Right lobe of liver (tissue), 6 donors: ENCODE results near the gene FXYD1. TPM values are rescaled to one million over a fixed set of nuclear protein-coding genes. Genes with fewer than 3 reads are reported as not detected.

Experiments
- ATAC-seq, 4 donors: fragments of 200-7000 bp; cut with Tn5 transposase; one replicate each; pipeline ENCODE4 v1.9.1; 2020; ENCODE audit warnings: mild to moderate bottlenecking in 4 of 4, moderate library complexity in 4 of 4
- DNase-seq, 3 donors: peaks; one replicate each; pipeline ENCODE4 v3.0.0-alpha.2; 2020
- H3K27ac ChIP-seq, 3 donors: fragments of 200-600 bp; one replicate each; pipeline ENCODE4 v1.8.0; 2022
- H3K27me3 ChIP-seq, 2 donors: fragments of 200-600 bp; one replicate each; pipeline ENCODE4 v1.8.0; 2022
- H3K36me3 ChIP-seq, 4 donors: fragments of 200-600 bp; sonication (generic) in 1 of 4; one replicate each; pipeline versions ENCODE4 v1.5.1 to v1.8.0; 2017 to 2022; ENCODE audit warnings: control low read depth in 1 of 4
- H3K4me1 ChIP-seq, 4 donors: fragments of 200-600 bp; sonication (generic) in 1 of 4; one replicate each; pipeline versions ENCODE4 v1.5.1 to v1.8.0; 2017 to 2022; ENCODE audit warnings: control low read depth in 1 of 4
- H3K4me3 ChIP-seq, 3 donors: fragments of 200-600 bp; one replicate each; pipeline ENCODE4 v1.8.0; 2022
- H3K9me3 ChIP-seq, 4 donors: fragments of 200-600 bp; sonication (generic) in 1 of 4; one replicate each; pipeline versions ENCODE4 v1.5.1 to v1.8.0; 2017 to 2022; ENCODE audit warnings: control low read depth in 1 of 4
- CTCF ChIP-seq, 4 donors: fragments of 200-600 bp in 3 of 4; fragments of 450-650 bp in 1 of 4; IDR thresholded peaks; one replicate each; pipeline versions ENCODE4 v1.5.1 to v1.8.0; 2016 to 2022; ENCODE audit warnings: antibody characterized with exemption in 4 of 4, mild to moderate bottlenecking in 2 of 4
- POLR2A ChIP-seq: fragments of 450-650 bp; IDR thresholded peaks from one replicate; pipeline ENCODE4 v1.6.1; 2017; ENCODE audit warnings: antibody characterized with exemption, mild to moderate bottlenecking
- WGBS: methylation state at CpG from one replicate; pipeline ENCODE4 v1.1.6; 2018; ENCODE audit warnings: low coverage, low lambda C conversion rate; ENCODE audit not compliant: insufficient coverage; ENCODE audit errors: missing lambda C conversion rate; 5-methylcytosine and 5-hydroxymethylcytosine counted together
- intact Hi-C, 2 donors: fragments of 100-400 bp; cut with DNase I; formaldehyde crosslinking; loops; one replicate each; pipeline versions ENCODE4 v1.11.2 to v1.14.1; 2022
- total RNA-seq, 6 experiments: library from RNA; depleted of rRNA in 2 of 6; stranded (reverse); fragments of >200 nt in 2 of 6; fragmentation: NEBNext Ultra II Directional in 3 of 6; extraction: Animal tissue kit (Norgen Biotek cat#: 25700) in 3 of 6; gene quantifications; one replicate each; pipeline versions ENCODE4 v1.1.0 to v1.2.4, GENCODE V29; 2016 to 2023
- donor health status: DM: no; HTN: yes; CAD: no.
- donor health status: DM: no; HTN: no; CAD: no.
- donor health status: DM: no; HTN: no; CAD: no.
- donor health status: DM: no; HTN: yes; CAD: no.
- donor health status: DM: no; HTN: yes; CAD: no.

The FXYD1 gene
- total RNA-seq, 6 experiments from 2014 or later: 38.9 to 263 (median 140) TPM

- no peak for TF ChIP-seq CTCF (IDR thresholded peaks at IDR 0.05)
- no peak for TF ChIP-seq POLR2A
- H3K9me3 ChIP-seq: no peaks in the 10 kb centered on the region
- intact Hi-C loops: no loop called here
- ATAC-seq (peak in 1 of 4 donors; percentile 58), DNase-seq (no peak)
- H3K27ac ChIP-seq: no peak overlapping the region
- no peak overlapping the region for H3K4me3 ChIP-seq
- no peaks in the 10 kb centered on the region for H3K27me3 ChIP-seq
- H3K36me3 ChIP-seq: no peaks in the 10 kb centered on the region
- 66% methylated on average over 17 of the region's 31 CpGs for WGBS
- H3K4me1 ChIP-seq: peaks cover 0 to 11% (median 5%) of the 10 kb centered on the region in 4 donors
Measured at GRCh38 chr19:35130761-35131720, 7.6 kb upstream of the FXYD1 start.

GRCh38 chr19:35132254-35132653, 6.4 kb upstream of the FXYD1 start:
- no peak for ATAC-seq
- no peaks in the 10 kb centered on the region for H3K27me3 ChIP-seq
- H3K4me1 ChIP-seq: peaks cover 0 to 20% (median 9%) of the 10 kb centered on the region in 4 donors
- H3K9me3 ChIP-seq: no peaks in the 10 kb centered on the region
- H3K27ac ChIP-seq: no peak overlapping the region
- DNase-seq: no peak
- TF ChIP-seq CTCF (IDR thresholded peaks at IDR 0.05): no peak
- TF ChIP-seq POLR2A: no peak
- H3K4me3 ChIP-seq: no peak overlapping the region
- no peaks in the 10 kb centered on the region for H3K36me3 ChIP-seq
- intact Hi-C loops: no loop called here

- WGBS: 90% methylated on average over 2 of the region's 11 CpGs
- H3K9me3 ChIP-seq: no peaks in the 10 kb centered on the region
- no peaks in the 10 kb centered on the region for H3K36me3 ChIP-seq
- H3K4me3 ChIP-seq: no peak overlapping the region
- no peaks in the 10 kb centered on the region for H3K27me3 ChIP-seq
- DNase-seq: no peak
- H3K27ac ChIP-seq: no peak overlapping the region
- H3K4me1 ChIP-seq: peaks cover 0 to 36% (median 9%) of the 10 kb centered on the region in 4 donors
- intact Hi-C loops: no loop called here
- TF ChIP-seq CTCF (IDR thresholded peaks at IDR 0.05): no peak
- TF ChIP-seq POLR2A: no peak
- no peak for ATAC-seq
Measured at GRCh38 chr19:35133826-35134225, 4.8 kb upstream of the FXYD1 start.

- no peak within 1 kb of the TSS for H3K4me3 ChIP-seq
Measured at GRCh38 chr19:35134601-35135242, 3.9 kb upstream of the FXYD1 start, which contains the start of gene LGI4. Gene LGI4, minus strand, starts transcription at chr19:35135059. Its CDS starts 379 bp downstream, at chr19:35134680.

More at GRCh38 chr19:35134601-35135242, 3.9 kb upstream of the FXYD1 start, which contains the start of gene LGI4:
- H3K27me3 ChIP-seq: no peaks in the 10 kb centered on the region
- WGBS: 55% methylated on average over 8 of the region's 15 CpGs
- H3K4me1 ChIP-seq: peaks cover 0 to 37% (median 9%) of the 10 kb centered on the region in 4 donors
- no peaks in the 10 kb centered on the region for H3K36me3 ChIP-seq
- DNase-seq (no peak), ATAC-seq (no peak)
- intact Hi-C loops: loop anchor here in 1 of 2 donors (5.0 kb wide), 1 partner anchor 92 kb away; the partner anchor contains the start of gene HPN
- peak within 1 kb of the TSS; percentile 7 to 97 (median 36) for H3K27ac ChIP-seq
- no peak for TF ChIP-seq CTCF (IDR thresholded peaks at IDR 0.05)
- TF ChIP-seq POLR2A: no peak
- no peaks in the 10 kb centered on the region for H3K9me3 ChIP-seq
